GM10847 (cell line): Measurements from ENCODE around the gene RAB21.

ENCODE experiments used
- POLR2A ChIP-seq: IDR thresholded peaks from 2 replicates; pipeline ENCODE4 v1.6.1; 2011; ENCODE audit not compliant: insufficient read length; ENCODE audit errors: extremely low read depth

RAB21 gene, protein sequence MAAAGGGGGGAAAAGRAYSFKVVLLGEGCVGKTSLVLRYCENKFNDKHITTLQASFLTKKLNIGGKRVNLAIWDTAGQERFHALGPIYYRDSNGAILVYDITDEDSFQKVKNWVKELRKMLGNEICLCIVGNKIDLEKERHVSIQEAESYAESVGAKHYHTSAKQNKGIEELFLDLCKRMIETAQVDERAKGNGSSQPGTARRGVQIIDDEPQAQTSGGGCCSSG

DNA sequence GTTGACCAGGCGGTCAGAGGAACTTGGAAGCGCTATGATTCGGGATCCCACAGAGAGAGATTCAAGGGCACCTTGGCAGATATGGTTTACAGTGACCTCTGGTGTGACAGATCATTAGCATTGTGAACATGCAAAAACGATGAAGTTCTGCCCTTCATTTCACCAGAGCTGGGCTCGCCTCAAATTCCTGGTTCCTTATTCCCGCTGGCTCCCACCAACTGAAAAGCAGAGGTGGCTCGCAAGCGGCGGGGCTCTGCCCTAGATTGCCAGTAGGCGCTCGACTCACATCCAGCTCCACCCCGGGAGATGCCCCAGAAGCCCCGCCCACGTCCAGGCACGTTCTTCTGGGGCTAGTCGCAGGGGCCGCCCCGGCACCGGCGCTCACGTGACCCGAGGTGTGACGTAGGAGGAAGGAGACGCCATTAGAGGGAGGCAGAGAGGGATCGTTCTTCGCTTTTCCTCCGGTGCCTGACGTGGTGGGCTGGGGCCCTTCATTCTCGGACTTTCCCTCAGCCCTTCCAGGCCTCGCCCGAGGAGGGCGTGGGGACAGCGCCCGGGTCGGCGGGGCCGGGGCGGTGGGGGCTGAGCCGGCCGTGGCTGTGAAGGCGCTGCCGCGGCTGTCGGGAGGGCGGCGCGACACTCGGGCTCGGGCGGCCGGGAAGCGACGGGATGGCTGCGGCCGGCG is at the start of gene RAB21:
TSS of gene RAB21 (plus strand) at position 403 of the 685 bp plus-strand sequence. CDS start at position 670, 267 bp downstream.
- peak; percentile 56 for TF ChIP-seq POLR2A

DNA sequence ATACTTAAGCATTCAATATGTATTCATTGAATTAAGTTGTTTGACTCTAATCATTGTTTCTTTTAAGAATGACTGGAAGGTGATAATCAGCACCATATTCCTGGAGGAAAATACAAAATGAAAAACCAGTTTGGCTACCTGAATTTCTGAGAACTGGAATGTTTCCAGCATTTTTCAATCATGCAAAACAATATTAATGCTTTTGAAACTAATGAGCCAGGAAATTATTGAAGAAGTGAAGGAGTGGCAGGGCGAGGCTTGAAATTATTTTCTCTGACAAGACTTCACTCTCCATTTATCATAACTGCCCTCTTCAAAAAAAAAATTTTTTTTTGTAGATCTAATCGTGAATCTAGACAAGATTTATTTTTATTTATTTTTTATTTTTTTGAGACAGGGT is 49.7 kb upstream of the RAB21 start:
- TF ChIP-seq POLR2A = no peak

DNA sequence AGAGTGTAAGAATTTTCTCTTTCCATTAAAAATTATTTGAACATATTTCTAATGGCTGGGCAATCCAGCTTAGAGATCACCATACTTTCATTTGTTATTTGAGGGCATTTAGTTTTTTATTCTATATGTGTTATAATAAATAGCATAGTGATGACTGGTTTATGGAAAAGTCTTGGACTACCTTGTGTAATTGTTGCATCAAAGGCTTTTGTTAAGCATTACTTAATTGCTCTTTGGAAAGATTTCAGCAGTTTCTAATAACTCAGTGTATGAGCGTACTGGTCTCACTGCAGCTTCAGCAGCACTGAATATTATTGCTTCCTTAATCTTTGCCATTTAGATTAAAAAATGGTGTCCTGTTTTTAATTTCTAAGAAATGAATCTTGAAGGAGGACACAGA is 46.0 kb upstream of the RAB21 start:
- no peak for TF ChIP-seq POLR2A

DNA sequence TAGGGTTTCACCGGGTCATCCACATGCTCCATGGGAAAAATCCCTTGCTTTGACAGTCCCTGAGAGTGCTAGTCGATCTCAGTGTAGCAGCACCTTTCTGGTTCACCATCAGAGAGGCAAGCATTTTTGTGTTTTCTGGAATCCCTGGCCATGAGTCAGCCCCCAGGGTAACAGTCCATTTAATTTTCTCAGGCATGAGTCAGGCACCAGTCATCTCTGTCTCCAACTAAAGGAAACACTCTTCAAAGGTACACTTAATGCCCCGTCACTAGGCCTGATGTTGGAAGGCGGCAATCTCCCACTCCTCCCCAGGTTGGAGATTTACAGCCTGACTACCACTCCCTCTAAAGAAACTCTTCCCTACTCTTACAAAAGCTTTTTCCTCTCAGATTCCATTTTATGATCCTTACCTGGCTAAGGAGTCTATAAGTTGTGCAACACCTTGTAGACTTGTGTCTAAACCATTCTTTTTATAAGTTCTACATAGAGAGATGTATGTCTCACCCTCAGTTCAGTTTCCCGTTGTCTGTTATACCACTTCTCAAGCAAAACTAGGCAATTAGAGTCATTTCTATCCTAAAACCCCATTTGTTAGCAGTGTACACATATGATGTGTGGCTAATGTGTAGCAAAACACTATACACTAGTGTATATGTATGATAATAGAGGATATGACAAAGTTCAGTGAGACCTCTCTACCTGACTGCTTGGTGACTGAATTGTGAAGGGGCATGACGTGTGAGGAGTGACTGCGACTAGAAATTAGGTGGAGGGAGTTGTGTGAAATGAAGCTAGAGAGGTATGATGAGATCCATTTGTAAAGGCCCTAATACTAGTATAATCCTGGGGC is 44.2 kb upstream of the RAB21 start:
- TF ChIP-seq POLR2A = no peak

DNA sequence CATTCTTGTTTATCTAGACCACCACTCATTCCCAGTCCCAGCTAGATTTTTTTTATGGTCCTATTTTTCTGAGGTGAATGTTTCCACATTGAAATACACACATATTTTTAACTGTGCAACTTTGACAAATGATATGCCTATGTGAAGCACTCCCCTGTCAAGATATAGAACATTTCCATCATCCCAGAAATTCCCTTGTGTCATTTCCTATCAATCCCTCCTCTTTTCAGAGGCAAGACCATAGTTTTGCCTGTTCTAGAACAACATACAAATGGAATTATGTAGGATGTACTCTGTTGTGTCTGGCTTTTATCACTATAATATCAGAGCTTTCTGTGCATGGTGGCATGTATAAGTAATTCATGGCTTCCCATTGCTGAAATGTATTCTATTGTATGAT is 36.1 kb upstream of the RAB21 start:
- TF ChIP-seq POLR2A = no peak

DNA sequence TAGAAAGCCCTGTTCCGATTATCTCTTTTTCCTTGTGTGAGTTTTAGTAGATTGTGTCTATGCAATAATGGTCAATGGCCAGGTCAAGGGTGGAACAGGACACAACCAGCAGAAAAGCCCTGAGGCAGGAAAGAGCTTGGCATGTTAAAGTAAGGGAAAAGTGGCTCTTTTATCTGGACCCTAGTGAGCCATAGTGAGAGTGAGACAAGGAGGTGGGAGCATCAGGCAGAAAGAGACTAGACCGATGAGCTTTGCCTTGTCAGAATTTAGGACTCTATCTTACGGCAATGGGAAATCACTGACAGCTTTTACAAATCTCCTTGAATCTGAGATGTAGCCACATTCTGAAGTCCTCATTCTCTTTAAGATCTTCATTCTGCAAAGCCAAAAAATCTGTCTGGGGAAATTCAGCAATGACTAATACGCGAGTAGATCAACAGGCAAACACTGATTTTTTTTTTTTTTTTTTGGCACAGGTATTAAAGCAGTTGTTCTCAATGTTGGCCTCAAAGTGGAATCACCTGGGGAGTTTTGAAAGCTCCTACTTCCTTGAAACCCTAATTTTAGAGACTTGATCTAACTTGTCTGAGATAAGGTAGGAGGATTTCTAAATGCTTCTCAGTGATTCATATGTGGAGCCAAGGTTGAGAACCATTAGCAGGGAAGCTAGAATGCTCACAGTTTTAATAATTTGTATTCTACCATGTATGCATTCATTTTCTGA is 34.9 kb upstream of the RAB21 start:
- no peak for TF ChIP-seq POLR2A

DNA sequence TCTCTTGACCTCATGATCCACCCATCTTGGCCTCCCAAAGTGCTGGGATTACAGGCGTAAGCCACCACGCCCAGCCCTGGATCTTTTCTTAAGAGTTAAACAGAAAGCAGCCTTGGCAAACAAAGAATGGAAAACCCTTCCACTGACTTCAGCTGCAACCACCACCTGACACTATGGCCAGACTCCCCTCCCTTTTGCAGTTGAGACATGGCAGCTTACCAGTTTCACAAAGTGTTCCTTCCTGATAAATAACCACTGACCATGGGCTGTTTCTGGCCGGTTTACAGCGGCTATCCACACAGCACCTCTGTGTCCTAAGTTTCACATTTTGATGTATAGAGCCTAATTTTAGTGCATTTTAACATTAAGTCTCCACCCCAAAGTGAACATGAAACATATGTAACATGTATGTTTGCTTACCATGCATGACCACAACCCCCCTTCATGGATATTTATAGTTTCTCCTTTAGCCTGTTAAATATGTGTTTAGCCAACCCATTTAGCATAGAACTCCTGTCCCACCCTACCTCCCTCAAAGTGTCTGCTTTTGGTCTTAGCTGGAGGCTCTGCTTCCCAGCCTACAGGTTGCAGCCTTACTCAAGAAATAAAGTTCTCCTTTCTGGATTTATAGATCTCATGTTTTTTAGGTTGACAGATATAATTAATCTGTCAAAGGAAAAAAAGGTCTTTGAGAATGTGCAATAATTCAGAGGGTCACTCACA is 32.7 kb upstream of the RAB21 start:
- no peak for TF ChIP-seq POLR2A

DNA sequence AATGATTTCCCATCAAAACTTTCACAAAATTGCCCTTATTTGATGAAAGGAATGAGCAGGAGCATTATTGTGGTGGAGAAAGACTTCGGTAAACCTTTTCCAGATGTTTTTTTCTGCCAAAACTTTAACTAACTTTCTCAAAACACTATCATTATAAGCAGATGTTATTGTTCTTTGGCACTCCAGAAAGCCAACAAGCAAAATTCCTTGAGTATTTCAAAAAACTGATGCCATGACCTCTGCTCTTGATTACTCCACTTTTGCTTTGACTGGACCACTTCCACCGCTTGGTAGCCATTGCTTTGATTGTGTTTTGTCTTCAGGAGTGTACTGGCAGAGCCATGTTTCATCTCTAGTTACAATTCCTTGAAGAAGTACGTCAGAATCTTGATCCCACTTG is 29.7 kb upstream of the RAB21 start:
- TF ChIP-seq POLR2A = no peak

DNA sequence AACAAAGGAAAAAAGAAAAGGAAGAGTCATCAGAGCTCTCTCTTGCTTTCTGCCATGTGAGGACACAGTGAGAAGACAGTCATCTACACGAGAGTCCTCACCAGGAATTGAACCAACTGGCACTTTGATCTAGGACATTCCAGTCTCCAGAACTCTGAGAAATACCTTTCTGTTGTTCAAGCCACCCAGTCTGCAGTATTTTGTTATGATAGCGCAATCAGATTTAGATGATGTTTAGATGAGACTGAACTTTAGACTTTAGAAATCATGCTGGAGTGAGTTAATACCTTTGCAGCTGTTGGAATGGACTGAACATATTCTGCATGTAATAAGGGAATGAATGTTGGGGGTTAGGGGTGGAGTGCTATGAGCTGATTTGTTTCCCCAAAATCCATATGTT is 28.1 kb upstream of the RAB21 start:
- no peak for TF ChIP-seq POLR2A

DNA sequence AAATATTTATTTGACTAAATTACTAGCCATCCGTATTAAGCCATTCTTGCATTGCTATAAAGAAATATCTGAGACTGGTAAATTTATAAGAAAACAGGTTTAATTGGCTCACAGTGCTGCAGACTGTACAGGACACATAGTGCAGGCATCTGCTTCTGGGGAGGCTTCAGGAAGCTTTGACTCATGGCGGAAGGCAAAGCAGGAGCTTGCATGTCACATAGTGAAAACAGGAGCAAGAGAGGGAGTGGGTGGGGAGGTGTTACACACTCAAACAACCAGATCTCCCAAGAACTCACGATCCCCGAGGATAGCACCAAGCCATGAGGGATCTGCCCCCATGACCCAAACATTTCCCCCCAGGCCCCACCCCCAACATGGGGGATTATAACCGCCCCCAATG is 26.7 kb upstream of the RAB21 start:
- TF ChIP-seq POLR2A = no peak

DNA sequence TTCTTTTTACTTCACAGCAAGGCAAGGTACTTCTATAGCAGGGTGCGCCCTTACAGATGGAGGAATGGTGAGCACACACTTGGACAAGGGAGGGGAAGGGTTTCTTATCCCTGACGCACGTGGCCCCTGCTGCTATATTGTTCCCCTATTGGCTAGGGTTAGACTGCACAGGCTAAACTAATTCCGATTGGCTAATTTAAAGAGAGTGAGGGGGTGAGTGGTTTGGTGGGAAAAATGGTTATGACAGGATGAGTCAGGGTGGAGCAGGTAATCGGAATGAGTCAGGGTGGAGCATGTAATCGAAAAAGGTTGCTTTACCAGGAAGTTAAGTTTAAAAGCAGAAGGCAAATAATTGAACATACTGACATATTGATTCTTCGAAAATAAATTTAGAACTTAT is 23.7 kb upstream of the RAB21 start:
- TF ChIP-seq POLR2A = no peak

DNA sequence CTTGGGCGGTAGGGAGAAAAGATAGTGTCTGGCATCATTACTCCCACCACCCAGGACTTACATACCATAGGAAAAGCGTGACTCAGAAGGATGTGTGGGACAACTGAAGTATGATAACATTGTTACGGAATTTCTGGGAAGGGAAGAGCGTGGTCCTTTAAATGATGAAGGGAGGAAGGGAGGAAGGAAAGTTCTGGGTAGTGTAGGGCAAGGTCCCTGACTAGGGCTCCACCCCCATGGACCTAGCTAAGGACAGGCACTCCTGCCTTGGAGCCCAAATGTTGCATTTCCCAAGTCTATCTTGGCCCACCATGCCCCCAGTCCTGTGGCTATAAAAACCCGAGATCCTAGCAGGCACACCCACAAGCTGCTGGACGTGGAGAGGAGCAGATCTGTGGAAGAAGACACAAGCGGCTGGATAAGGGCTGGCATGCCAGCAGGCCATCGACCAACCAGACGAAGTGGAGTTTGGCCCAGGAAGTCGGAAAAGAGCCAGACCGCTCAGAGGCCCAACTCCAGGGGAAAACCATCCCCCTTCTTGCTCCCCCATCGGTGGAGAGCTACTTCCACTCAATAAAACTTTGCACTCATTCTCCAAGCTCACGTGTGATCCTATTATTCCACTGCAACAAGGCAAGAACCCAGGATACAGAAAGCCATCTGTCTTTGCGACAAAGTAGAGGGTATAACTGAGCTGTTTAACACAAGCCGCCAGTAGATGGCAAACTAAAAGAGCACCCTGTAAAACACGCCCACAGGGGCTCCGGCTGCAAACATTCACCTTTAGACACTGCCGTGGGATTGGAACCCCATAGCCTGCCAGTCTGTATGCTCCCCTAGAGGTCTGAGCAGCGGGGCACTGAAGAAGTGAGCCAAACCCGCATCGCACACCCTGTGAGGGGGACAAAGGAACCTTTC is 23.0 kb upstream of the RAB21 start:
- TF ChIP-seq POLR2A = no peak

DNA sequence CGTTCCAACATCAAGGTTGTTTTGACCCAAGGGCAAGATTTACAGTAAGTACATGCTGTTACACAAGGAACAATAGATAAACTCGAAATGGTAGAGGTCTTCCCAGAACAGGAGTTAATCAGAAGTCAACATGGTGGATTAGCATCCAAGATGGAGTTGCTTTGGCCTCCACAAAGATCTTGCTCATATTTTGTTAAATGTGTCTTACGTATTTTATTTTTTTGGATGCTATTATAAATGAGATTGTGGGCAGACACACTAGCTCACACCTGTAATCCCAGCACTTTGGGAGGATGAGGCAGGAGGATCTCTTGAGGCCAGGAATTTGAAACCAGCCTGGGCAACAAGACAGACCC is 22.3 kb upstream of the RAB21 start:
- no peak for TF ChIP-seq POLR2A

DNA sequence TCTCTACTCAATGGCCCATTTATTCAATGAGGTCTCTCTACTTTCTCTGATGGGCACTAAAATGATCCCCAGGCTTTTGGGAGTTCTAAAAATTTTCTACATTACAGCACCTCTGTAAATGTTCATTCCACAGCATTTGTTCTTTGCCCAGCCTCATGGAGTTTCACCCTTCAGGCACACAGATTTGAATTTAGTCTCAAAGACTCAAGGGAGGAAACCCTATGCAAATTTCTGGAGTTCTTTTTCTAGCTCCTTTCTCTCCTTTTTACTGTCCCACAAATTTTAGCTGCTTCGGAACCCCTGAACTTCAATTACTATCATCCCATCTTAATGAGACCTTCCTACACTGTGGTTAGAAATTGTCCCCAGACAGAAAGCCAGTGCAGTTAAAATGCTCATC is 17.5 kb upstream of the RAB21 start:
- no peak for TF ChIP-seq POLR2A

DNA sequence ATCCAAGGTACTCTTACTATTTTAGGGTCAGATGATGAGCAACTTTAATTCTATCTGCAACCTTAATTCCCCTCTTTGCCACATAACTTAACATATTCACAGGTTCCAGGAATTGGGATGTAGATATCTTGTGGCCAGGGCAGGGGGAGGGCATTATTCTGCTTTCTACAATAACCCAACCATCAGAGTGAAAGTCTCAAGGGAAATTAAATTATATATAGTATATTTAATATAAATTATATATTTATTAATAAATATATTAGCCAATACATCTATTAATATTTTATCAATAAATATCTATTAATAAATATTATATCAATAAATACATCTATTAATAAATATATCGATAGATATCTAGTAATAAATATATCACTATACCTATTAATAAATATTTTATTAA is 11.7 kb upstream of the RAB21 start:
- TF ChIP-seq POLR2A = no peak
